NT2/D1 (cell line): Measurements from ENCODE around the gene DONSON.

Experiments used
- DNase-seq: peaks from one replicate; pipeline ENCODE4 v3.0.0-alpha.2; 2011; ENCODE audit warnings: low read depth, low spot score
- H3K27me3 ChIP-seq: 2 replicates; pipeline ENCODE4 v1.6.0; 2011; ENCODE audit warnings: mild to moderate bottlenecking; ENCODE audit not compliant: insufficient read length, insufficient read depth
- H3K36me3 ChIP-seq: 2 replicates; pipeline ENCODE4 v1.6.1; 2011; ENCODE audit warnings: mild to moderate bottlenecking, low read length, mixed read lengths; ENCODE audit not compliant: insufficient read depth, insufficient read length
- H3K4me1 ChIP-seq: 2 replicates; pipeline ENCODE4 v1.5.1; 2011; ENCODE audit not compliant: insufficient read depth, insufficient read length
- H3K4me3 ChIP-seq: 2 replicates; pipeline ENCODE4 v1.5.1; 2011; ENCODE audit warnings: low read depth; ENCODE audit not compliant: insufficient read length
- H3K9ac ChIP-seq: 2 replicates; pipeline ENCODE4 v1.6.0; 2011; ENCODE audit warnings: low read depth; ENCODE audit not compliant: insufficient read length
- H3K9me3 ChIP-seq: 2 replicates; pipeline ENCODE4 v1.5.1; 2011; ENCODE audit warnings: mild to moderate bottlenecking, low read length; ENCODE audit not compliant: insufficient read depth
- SUZ12 ChIP-seq: IDR thresholded peaks from 2 replicates; pipeline ENCODE4 v1.6.1; 2011; ENCODE audit not compliant: insufficient read length, insufficient read depth; ENCODE audit errors: extremely low read depth
- YY1 ChIP-seq: IDR thresholded peaks from 2 replicates; pipeline ENCODE4 v1.6.1; 2011; ENCODE audit not compliant: insufficient read length, insufficient read depth
- ZNF274 ChIP-seq: IDR thresholded peaks from 2 replicates; pipeline ENCODE4 v1.6.1; 2011; ENCODE audit warnings: mild to moderate bottlenecking, low read depth, low read length

The DONSON gene

DNA sequence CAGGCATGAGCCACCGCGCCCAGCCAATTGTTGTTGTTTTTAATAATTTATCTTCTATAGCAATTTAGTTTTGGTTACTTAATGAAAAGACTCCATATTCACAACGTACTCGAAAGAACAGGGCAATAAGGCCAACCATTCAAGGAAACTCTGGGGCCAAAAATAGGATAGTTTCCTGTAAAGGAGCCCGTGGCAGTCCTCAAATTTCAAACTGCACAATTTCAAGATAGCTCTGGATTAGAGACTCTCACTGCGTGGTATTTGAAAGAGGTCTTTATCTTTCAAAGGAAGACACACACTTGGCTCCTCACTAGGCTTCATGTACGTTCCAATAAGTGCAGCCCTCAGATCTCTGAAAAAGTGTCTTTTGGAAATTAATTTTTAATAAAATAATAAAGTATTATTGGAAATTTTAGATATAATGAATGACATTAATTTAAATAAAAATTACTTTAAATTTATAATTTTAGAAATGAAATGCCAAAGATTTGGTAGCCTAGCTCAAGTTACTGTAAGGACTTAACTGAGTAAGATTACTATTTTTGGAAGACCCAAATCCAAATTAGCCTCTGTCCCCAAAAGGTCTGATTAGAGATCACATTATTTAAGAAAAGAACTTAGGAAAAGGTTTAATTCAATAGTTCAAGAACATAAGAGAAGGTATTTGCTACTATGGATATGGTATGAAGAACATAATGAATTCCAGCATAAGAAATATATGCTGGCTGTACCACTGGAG lies 22.7 kb upstream of the DONSON start:
- no peak overlapping the region for H3K4me3 ChIP-seq
- no peak for TF ChIP-seq ZNF274
- no peak for TF ChIP-seq YY1
- TF ChIP-seq SUZ12 = no peak

DNA sequence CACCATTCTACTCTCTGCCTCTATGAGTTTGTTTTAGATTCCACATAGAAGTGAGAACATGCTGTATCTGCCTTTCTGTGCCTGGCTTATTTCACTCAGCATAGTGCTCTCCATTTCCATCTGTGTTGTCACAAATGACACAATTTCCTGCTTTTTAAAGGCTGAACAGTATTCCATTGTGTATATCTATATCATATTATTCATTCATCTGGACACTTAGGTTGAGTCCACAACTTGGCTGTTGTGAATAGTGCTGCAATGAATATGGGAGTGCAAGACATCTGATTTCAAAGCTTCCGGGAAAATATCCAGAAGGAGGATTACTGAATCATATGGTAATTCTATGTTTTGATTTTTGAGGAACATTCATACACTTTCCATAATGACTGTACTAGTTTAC lies 20.1 kb upstream of the DONSON start:
- TF ChIP-seq ZNF274 (no peak), YY1 (no peak), SUZ12 (no peak)
- no peak overlapping the region for H3K4me3 ChIP-seq
- no peaks in the 10 kb centered on the region for H3K9me3 ChIP-seq
- no peak for DNase-seq
- no peaks in the 10 kb centered on the region for H3K27me3 ChIP-seq
- no peaks in the 10 kb centered on the region for H3K4me1 ChIP-seq
- peaks cover 37% of the 10 kb centered on the region for H3K36me3 ChIP-seq
- H3K9ac ChIP-seq = no peak overlapping the region

More for the DNA sequence above, 22.7 kb upstream of the DONSON start:
- Histone ChIP-seq H3K9me3 (no peaks in the 10 kb centered on the region), H3K27me3 (no peaks in the 10 kb centered on the region), H3K9ac (no peak overlapping the region), H3K4me1 (no peaks in the 10 kb centered on the region), H3K36me3 (peaks cover 42% of the 10 kb centered on the region)
- DNase-seq = no peak

DNA sequence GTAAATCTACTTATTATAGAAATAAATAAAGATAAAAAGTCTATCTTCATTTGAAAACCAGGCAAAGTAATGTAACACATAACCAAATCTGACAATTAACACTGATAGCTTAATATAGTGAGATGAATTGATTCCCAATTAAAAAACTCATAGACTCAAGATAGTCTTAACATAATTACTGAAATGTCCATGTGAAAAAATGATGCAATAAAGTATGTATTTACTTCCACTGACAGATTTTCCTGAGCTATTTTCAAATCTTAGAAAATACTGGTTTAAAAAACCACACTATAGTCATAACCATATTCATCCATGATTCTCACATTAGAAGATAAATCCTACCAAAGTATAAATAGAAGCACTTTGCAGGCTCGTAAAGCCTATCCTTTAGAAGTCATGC lies 9.6 kb upstream of the DONSON start:
- Histone ChIP-seq H3K36me3 (peaks cover 78% of the 10 kb centered on the region), H3K4me1 (no peaks in the 10 kb centered on the region), H3K27me3 (no peaks in the 10 kb centered on the region), H3K4me3 (no peak overlapping the region), H3K9ac (no peak overlapping the region), H3K9me3 (no peaks in the 10 kb centered on the region)
- no peak for DNase-seq
- TF ChIP-seq YY1 = no peak
- no peak for TF ChIP-seq SUZ12
- no peak for TF ChIP-seq ZNF274

DNA sequence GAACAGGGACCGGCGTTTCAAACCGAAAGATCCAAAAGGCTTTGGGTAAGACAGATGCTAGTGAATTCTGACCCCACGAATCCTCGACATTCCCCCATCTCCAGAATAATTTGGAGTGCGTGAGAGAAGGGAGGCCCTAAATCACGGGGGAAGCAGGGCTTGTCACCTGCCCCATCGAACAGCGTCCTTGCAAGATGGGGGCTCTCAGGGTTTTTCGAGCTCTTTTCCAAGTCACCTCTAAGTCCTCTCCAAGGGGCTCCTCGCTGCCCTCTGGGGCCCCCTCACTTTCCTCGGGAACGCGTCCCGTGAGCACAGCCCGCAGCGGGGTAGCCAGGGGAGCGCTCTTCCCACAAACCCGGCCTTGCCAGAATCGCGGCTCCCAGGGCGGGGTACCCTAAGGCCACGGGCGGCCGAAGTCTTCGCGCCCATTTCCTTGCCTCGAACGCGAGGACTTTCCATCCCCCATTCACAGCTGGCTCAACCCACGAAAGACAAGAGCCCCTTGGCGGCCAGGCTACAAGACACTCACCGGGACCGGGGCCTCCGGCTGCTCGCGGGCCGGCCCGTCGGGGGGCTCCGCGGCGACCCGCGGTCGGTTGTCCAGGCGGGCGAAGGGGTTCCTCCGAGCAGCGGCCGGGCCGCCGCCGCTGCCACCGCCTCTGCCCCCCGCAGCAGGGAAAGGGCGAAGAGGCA lies 546 bp downstream of the DONSON start:
- H3K27me3 ChIP-seq = no peaks in the 10 kb centered on the region
- no peak for TF ChIP-seq ZNF274
- no peak for TF ChIP-seq SUZ12
- no peak for TF ChIP-seq YY1
- peaks cover 39% of the 10 kb centered on the region for H3K36me3 ChIP-seq
- DNase-seq = peak; percentile 25
- H3K9ac ChIP-seq = peak overlapping the region; percentile 98
- H3K4me3 ChIP-seq = peak overlapping the region; percentile 88
- no peaks in the 10 kb centered on the region for H3K4me1 ChIP-seq
- H3K9me3 ChIP-seq = no peaks in the 10 kb centered on the region

DNA sequence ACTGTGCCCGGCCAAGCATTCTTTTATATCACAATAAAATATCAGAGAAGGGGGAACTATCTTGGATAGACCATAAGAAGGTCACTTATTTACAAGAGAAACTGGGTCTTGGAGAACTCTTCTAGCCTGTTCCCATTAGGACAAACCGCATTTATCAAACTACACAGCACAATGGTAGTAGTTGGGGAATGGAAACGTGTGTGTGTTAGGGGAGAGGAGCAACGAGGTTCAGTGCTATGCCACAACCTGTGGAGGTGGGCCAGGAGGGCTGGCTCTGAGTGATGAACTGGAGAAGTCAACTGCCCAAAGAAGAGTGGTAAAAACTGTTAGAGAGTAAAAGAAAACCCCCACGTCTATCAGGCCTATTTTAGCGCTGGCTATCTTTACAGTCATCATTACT lies 1.6 kb downstream of the DONSON start:
- Histone ChIP-seq H3K27me3 (no peaks in the 10 kb centered on the region), H3K36me3 (peaks cover 48% of the 10 kb centered on the region), H3K4me3 (no peak overlapping the region), H3K9me3 (no peaks in the 10 kb centered on the region), H3K4me1 (no peaks in the 10 kb centered on the region), H3K9ac (peak overlapping the region; percentile 45)
- DNase-seq = no peak
- TF ChIP-seq ZNF274 = no peak
- no peak for TF ChIP-seq SUZ12
- no peak for TF ChIP-seq YY1

DNA sequence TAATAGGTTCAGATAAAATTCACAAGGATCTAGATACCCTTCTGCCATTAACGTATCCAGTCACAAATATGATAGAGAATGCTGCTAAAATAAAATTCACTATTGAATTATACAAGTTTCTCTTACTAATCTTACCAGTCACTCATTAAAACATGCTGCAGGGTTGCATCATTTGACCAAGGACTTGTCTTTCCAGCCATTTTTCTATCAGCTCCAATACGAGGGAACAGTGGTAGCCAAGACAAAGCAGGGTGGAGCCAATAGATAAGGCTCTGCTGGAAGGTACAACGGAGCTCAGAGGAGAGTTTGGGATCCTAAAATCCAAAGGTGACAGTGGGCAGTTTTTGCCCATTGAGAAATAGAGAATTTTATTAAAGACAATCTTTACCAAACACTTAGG lies 4.0 kb downstream of the DONSON start:
- H3K27me3 ChIP-seq = no peaks in the 10 kb centered on the region
- H3K9me3 ChIP-seq = no peaks in the 10 kb centered on the region
- no peaks in the 10 kb centered on the region for H3K4me1 ChIP-seq
- TF ChIP-seq YY1 (no peak), ZNF274 (no peak), SUZ12 (no peak)
- H3K9ac ChIP-seq = no peak overlapping the region
- H3K36me3 ChIP-seq = peaks cover 68% of the 10 kb centered on the region
- H3K4me3 ChIP-seq = no peak overlapping the region
- no peak for DNase-seq

DNA sequence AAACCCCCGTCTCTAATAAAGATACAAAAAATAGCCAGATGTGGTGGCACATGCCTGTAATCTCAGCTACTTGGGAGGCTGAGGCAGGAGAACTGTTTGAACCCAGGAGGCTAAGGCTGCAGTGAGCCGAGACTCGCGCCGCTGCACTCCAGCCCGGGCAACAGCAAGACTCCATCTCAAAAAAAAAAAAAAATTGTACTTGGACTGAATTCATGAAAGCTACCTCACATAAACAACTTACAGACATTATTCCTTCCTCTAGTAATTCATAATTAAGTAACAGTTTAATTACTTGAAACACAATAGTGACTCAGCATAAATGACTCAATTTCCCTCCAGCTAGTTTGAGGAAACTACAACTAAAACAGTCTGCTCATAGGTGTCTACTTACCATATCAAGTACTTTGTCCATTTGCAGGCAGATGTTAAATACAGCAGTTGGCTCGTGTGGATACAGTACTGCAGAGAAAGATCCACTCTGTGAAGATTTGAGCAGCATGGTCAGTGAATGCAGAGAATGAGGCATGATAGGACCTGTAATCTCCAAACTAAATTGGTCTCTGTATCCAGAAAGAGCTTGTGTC lies 9.4 kb downstream of the DONSON start:
- Histone ChIP-seq H3K9me3 (no peaks in the 10 kb centered on the region), H3K27me3 (no peaks in the 10 kb centered on the region), H3K9ac (no peak overlapping the region), H3K36me3 (peaks cover 88% of the 10 kb centered on the region), H3K4me1 (no peaks in the 10 kb centered on the region), H3K4me3 (no peak overlapping the region)
- DNase-seq = no peak
- no peak for TF ChIP-seq SUZ12
- no peak for TF ChIP-seq ZNF274
- TF ChIP-seq YY1 = no peak
